ENCODE data around the gene WNT2B. TPM values are rescaled to one million over a fixed set of nuclear protein-coding genes. Genes with fewer than 3 reads are reported as not detected.

Gene WNT2B
- total RNA-seq (2013; cell fraction: nucleolus; rRNA removed): 13.3 and 15.2 TPM in 2 replicates
- total RNA-seq (2014; rRNA removed) (under 0.01 and 0.11 TPM in 2 replicates), total RNA-seq (2014; rRNA removed; fragmentation: Illumina TruSeq; extraction: Trizol) (0.18 and 0.31 TPM in 2 replicates), total RNA-seq (2021) (0.11 and 0.15 TPM in 2 replicates), polyA plus RNA-seq (2011; rRNA removed) (1.1 and 1.5 TPM in 2 replicates), polyA plus RNA-seq (2014; fragmentation: Illumina TruSeq; extraction: Trizol) (0.10 and 0.16 TPM in 2 replicates), polyA plus RNA-seq (2014; fragmentation: Nextera tagmentation; extraction: Ambion mirVana) (under 1 TPM; 0.02 to 0.08 TPM), polyA plus RNA-seq (2014; rRNA removed) (0.13 and 0.26 TPM in 2 replicates), polyA plus RNA-seq (2016; fragmentation: Nextera tagmentation; extraction: Ambion mirVana) (under 1 TPM; 0.12 to 0.23 TPM), polyA minus RNA-seq (2011; rRNA and poly(A)+ RNA removed) (0.88 and 1.8 TPM in 2 replicates), Bru-seq, nascent RNA (percentile 54 among the genes with signal in this experiment), BruChase-seq, experiment 1, labeled RNA remaining after a 6-hour chase (percentile 69 among the genes with signal in this experiment), BruChase-seq, experiment 2, labeled RNA remaining after a 2-hour chase (percentile 66 among the genes with signal in this experiment)
- polyA plus RNA-seq (2011; ENCODE audit: low read depth): 0.07 TPM
- polyA plus RNA-seq (2011; cell fraction: cytosol; rRNA removed): 0.34 and 0.35 TPM in 2 replicates
- polyA plus RNA-seq (2011; cell fraction: nucleus; rRNA removed): 5.1 and 5.7 TPM in 2 replicates
- polyA plus RNA-seq (2012): 0.20 TPM in 2 replicates
- polyA minus RNA-seq (2011; cell fraction: cytosol; rRNA and poly(A)+ RNA removed): 0.21 TPM in 1 of 2 replicates, not detected in the other
- polyA minus RNA-seq (2011; cell fraction: nucleus; rRNA and poly(A)+ RNA removed): 1.6 TPM in 2 replicates
- long read RNA-seq, experiment 1: 0 reads
- long read RNA-seq, experiment 2, partial matches to known transcripts: 0 of 3 reads
- long read RNA-seq, experiment 2, other reads (novel, unspliced or antisense): 3 of 3 reads

- peak within 1 kb of the TSS; percentile 81 for H3K4me2 ChIP-seq (ENCODE audit: control insufficient read depth, insufficient read depth)
- H3K9me3 ChIP-seq (replicated peaks; ENCODE audit: control insufficient read depth, insufficient read depth, low read length): no peaks in the 10 kb centered on the region
- ChIA-PET SMC1A (ENCODE audit: uncharacterized antibody, unreplicated experiment) (interaction anchor here (1.4 kb wide), 1 partner anchor 114 kb away, joined by 3 read pairs; no protein-coding TSS in a partner anchor), POLR2A (interaction anchor here (0.5 kb wide), 1 partner anchor 110 kb away, joined by 4 read pairs; no protein-coding TSS in a partner anchor), RAD21 (ENCODE audit: unreplicated experiment) (no interaction called here), CTCF (no interaction called here)
- FAIRE-seq (no peak), DNase-seq (ENCODE audit: low read depth, low spot score) (no peak), ATAC-seq (peak; percentile 88)
- 5% methylated on average over 69 of the region's 69 CpGs for WGBS (ENCODE audit: insufficient coverage, insufficient replicate concordance, low lambda C conversion rate, missing lambda C conversion rate)
- H4K20me1 ChIP-seq (ENCODE audit: control insufficient read depth, insufficient read depth): no peaks in the 10 kb centered on the region
- H3K27me3 ChIP-seq (replicated peaks in 1 of 2; ENCODE audit: control insufficient read depth in 2 of 2, insufficient read depth in 2 of 2, low read length in 1 of 2): peaks cover 2 to 10% of the 10 kb centered on the region in 2 experiments
- H3K27ac ChIP-seq (ENCODE audit: control insufficient read depth, insufficient read depth): no peak within 1 kb of the TSS
- peak within 1 kb of the TSS; percentile 67 for H3K4me3 ChIP-seq
- no peaks in the 10 kb centered on the region for H3K79me2 ChIP-seq (ENCODE audit: control insufficient read depth, insufficient read depth, low read length)
- in situ Hi-C loops (cut with MboI) (no loop called here), intact Hi-C loops (cut with micrococcal nuclease; ENCODE audit: unreplicated experiment) (no loop called here)
- no peaks in the 10 kb centered on the region for H3K36me3 ChIP-seq (ENCODE audit: control insufficient read depth in 2 of 2, insufficient read depth in 2 of 2, low read length in 1 of 2)
- no TSS peak for BruUV-seq (replicated peaks)
- H3K4me1 ChIP-seq (ENCODE audit: control insufficient read depth, insufficient read depth, low read length): peaks cover 8% of the 10 kb centered on the region; the same call in 1 of the 2 replicates
- peak within 1 kb of the TSS; percentile 68 for H2AFZ ChIP-seq (ENCODE audit: control insufficient read depth, low read depth, low read length)
- H3K9ac ChIP-seq (ENCODE audit: control insufficient read depth, insufficient read depth, low read length): no peak within 1 kb of the TSS
- TF ChIP-seq DPF2 (IDR thresholded peaks at IDR 0.05) (peak; percentile 41; the same call in 1 of the 2 replicates), BACH1 (IDR thresholded peaks at IDR 0.05; ENCODE audit: borderline replicate concordance) (peak; percentile 42; the same call in 1 of the 2 replicates), RCOR1 (conservative IDR thresholded peaks at IDR 0.05; ENCODE audit: low read depth, low read length) (no peak), KAT2A (conservative IDR thresholded peaks at IDR 0.05; ENCODE audit: control insufficient read depth, low read depth, low read length) (no peak), IKZF1 (conservative IDR thresholded peaks at IDR 0.05) (peak; percentile 77), BHLHE40 (IDR thresholded peaks at IDR 0.05; ENCODE audit: borderline replicate concordance in 1 of 2, low read depth in 2 of 2, low read length in 1 of 2) (peak in 1 of 2 experiments; percentile 49; a peak in 2 of 4 replicates), CREB1 (IDR thresholded peaks at IDR 0.05; ENCODE audit: low read depth) (0 out of 2 replicates have a peak, but pooled peaks have one; percentile 25), LARP7 (IDR thresholded peaks at IDR 0.05) (peak; percentile 75), GATAD2B (conservative IDR thresholded peaks at IDR 0.05; ENCODE audit: low read depth) (peak; percentile 56; the same call in 1 of the 2 replicates), NRF1 (conservative IDR thresholded peaks at IDR 0.05; ENCODE audit: low read depth, low read length) (no peak), YY1 (IDR thresholded peaks at IDR 0.05; ENCODE audit: low read depth, low read length) (peak; percentile 26; the same call in 1 of the 2 replicates), NR2F1 (conservative IDR thresholded peaks at IDR 0.05) (no peak), ESRRA (IDR thresholded peaks at IDR 0.05; ENCODE audit: low read length) (no peak), FOS (IDR thresholded peaks at IDR 0.05; ENCODE audit: borderline replicate concordance, extremely low read depth, insufficient read length) (no peak), TBL1XR1 (IDR thresholded peaks at IDR 0.05; ENCODE audit: low read depth, low read length) (no peak), SMC3 (IDR thresholded peaks at IDR 0.05; ENCODE audit: borderline replicate concordance, low read length) (no peak), SP1 (IDR thresholded peaks at IDR 0.05; ENCODE audit: low read depth, low read length) (no peak), SUPT20H (IDR thresholded peaks at IDR 0.05; ENCODE audit: borderline replicate concordance, control insufficient read depth, low read depth, low read length) (no peak), CEBPB (IDR thresholded peaks at IDR 0.05; ENCODE audit: borderline replicate concordance in 1 of 2, low read depth in 2 of 2, low read length in 2 of 2) (no peak), MYB (IDR thresholded peaks at IDR 0.05; ENCODE audit: borderline replicate concordance, low read depth, low read length) (no peak), SIX5 (IDR thresholded peaks at IDR 0.05; ENCODE audit: low read depth, low read length, severe bottlenecking) (no peak), PAX8 (IDR thresholded peaks at IDR 0.05) (no peak), PAX5 (IDR thresholded peaks at IDR 0.05; ENCODE audit: borderline replicate concordance, low read depth, low read length) (no peak)
These were observed at the start of gene WNT2B for GRCh38 chr1:112508278-112509004. TSS of gene WNT2B (plus strand) at chr1:112508965. CDS start at chr1:112509263, 298 bp downstream.
